OCI-LY7 (cell line): ENCODE results near the gene COX4I1. TPM values are rescaled to one million over a fixed set of nuclear protein-coding genes. Genes with fewer than 3 reads are reported as not detected.

Experiments
- BruUV-seq: library from RNA; stranded (reverse); fragments of 400-500 nt; replicated peaks from 2 replicates; lab custom pipeline; 2021; lab: Mats Ljungman, UMichigan
- CTCF ChIA-PET: fragments of 300-600 bp; sonication (Branson Sonifier 250); formaldehyde crosslinking; loops from one replicate; lab custom pipeline; 2022; ENCODE audit warnings: antibody characterized with exemption; ENCODE audit not compliant: unreplicated experiment; lab: Charles Lee
- POLR2A ChIA-PET: fragments of 300-600 bp; sonication (Branson Sonifier 250); formaldehyde crosslinking; loops from one replicate; lab custom pipeline; 2022; ENCODE audit warnings: antibody characterized with exemption; lab: Charles Lee
- DNase-seq: peaks from one replicate; pipeline ENCODE4 v3.0.0-alpha.2; 2015; ENCODE audit warnings: low spot score
- H2AFZ ChIP-seq: fragments of 200-600 bp; sonication (generic), shearing (Covaris generic); 2 replicates; pipeline ENCODE4 v1.6.1; 2014; ENCODE audit warnings: mild to moderate bottlenecking, antibody characterized with exemption, low read length, moderate library complexity
- H3K27ac ChIP-seq: fragments of 200-600 bp; sonication (generic); 2 replicates; pipeline ENCODE4 v1.5.1; 2014; ENCODE audit warnings: mixed run types, low read depth, mild to moderate bottlenecking, moderate library complexity, low read length, inconsistent platforms; ENCODE audit not compliant: poor library complexity, severe bottlenecking
- H3K36me3 ChIP-seq: fragments of 200-600 bp; sonication (generic); 2 replicates; pipeline ENCODE4 v1.6.1; 2014; ENCODE audit warnings: mild to moderate bottlenecking, antibody characterized with exemption, low read length, moderate library complexity, mixed read lengths; ENCODE audit not compliant: insufficient read depth
- H3K4me1 ChIP-seq: fragments of 200-600 bp; sonication (generic); 2 replicates; pipeline ENCODE4 v1.5.1; 2014; ENCODE audit warnings: mild to moderate bottlenecking, low read length; ENCODE audit not compliant: insufficient read depth, poor library complexity, severe bottlenecking
- H3K4me2 ChIP-seq: fragments of 200-600 bp; sonication (generic); 2 replicates; pipeline ENCODE4 v1.6.1; 2014; ENCODE audit warnings: mild to moderate bottlenecking, low read length
- H3K4me3 ChIP-seq: fragments of 200-600 bp; sonication (generic); 2 replicates; pipeline ENCODE4 v1.5.1; 2014; ENCODE audit warnings: mild to moderate bottlenecking, low read depth, low read length; ENCODE audit not compliant: poor library complexity, severe bottlenecking
- H3K79me2 ChIP-seq: fragments of 200-600 bp; sonication (generic); 2 replicates; pipeline ENCODE4 v1.6.1; 2016; ENCODE audit warnings: low read depth, mild to moderate bottlenecking, low read length, moderate library complexity, mixed read lengths; ENCODE audit not compliant: insufficient read depth
- H3K9me2 ChIP-seq: fragments of 200-600 bp; sonication (generic); 2 replicates; pipeline ENCODE4 v1.6.1; 2016; ENCODE audit warnings: mild to moderate bottlenecking, low read length, mixed read lengths; ENCODE audit not compliant: insufficient read depth
- H3K9me3 ChIP-seq: fragments of 200-600 bp; sonication (generic); 2 replicates; pipeline ENCODE4 v1.6.1; 2014; ENCODE audit warnings: mild to moderate bottlenecking, mixed run types, low read length, mixed read lengths
- H4K20me1 ChIP-seq: fragments of 200-600 bp; sonication (generic); 2 replicates; pipeline ENCODE4 v1.6.1; 2014; ENCODE audit warnings: mild to moderate bottlenecking, antibody characterized with exemption, low read length, moderate library complexity, mixed read lengths; ENCODE audit not compliant: insufficient read depth
- EZH2phosphoT487 ChIP-seq: fragments of 200-600 bp; sonication (generic); IDR thresholded peaks from 2 replicates; pipeline ENCODE4 v1.6.1; 2018; ENCODE audit warnings: low read depth, borderline replicate concordance, mild to moderate bottlenecking, mixed run types, antibody characterized with exemption, low read length, moderate library complexity, mixed read lengths
- intact Hi-C: fragments of 100-400 bp; cut with micrococcal nuclease; formaldehyde crosslinking; loops from one replicate; pipeline ENCODE4 v1.10.0; 2022; ENCODE audit not compliant: unreplicated experiment
- total RNA-seq, 2 experiments: library from RNA; depleted of rRNA in 1 of 2; stranded (reverse); fragments of >200 nt in 1 of 2; shearing (Covaris generic) in 1 of 2; gene quantifications; 2 replicates each; pipeline ENCODE4 v1.2.3, GENCODE V29; 2014 to 2022
- TF ChIP-seq, protein P1 (sequence below): fragments of 200-600 bp; sonication (generic); conservative IDR thresholded peaks from 2 replicates; pipeline ENCODE4 v1.5.1; 2014; ENCODE audit warnings: mild to moderate bottlenecking, antibody characterized with exemption, low read length, moderate library complexity, mixed read lengths

Gene COX4I1
- total RNA-seq, 2 experiments from 2014 or later, result 542 to 569 TPM

DNA sequence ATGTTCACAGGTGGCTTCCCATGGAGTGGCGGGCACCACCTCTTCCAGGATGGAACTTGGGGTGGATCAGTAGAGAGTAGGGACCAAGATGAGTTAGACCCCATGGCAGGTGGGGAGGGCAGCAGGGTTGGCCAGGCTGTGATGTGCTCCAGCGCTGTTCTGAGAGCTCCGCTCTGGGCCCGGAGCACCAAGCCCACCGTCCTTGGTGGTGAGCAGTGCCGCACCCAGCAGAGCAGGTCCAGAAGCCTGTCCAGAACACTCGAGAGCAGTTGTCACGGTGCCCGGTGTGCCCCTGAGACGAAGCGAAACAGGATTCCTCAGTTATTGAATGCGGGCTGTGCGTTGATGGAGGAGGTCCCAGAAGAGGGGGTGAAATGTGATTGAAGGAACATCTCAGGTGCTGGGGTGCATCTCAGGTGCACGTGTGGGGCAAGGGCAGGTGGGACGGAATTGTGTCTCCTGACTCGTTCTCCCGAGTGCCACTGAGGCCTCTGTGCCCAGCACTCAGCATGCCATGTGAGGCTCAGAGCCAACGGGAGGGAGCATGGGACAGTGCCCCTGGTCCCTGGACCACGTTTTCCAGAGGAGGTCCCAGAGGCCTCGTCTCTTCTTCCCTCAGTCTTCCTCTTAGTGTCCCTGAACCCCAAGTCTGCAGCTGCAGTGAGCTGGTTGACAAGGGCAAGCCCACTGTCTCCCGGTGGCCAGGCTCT lies 39.5 kb downstream of the COX4I1 start:
- no peaks in the 10 kb centered on the region for H3K4me1 ChIP-seq
- intact Hi-C loops, result no loop called here
- no peak overlapping the region for H3K27ac ChIP-seq
- no peaks in the 10 kb centered on the region for H3K79me2 ChIP-seq
- ChIA-PET POLR2A (no interaction called here), CTCF (no interaction called here)
- H3K4me2 ChIP-seq, result no peak overlapping the region
- H2AFZ ChIP-seq, result no peak overlapping the region
- H3K9me3 ChIP-seq, result no peaks in the 10 kb centered on the region
- BruUV-seq, result no TSS peak
- no peaks in the 10 kb centered on the region for H3K36me3 ChIP-seq
- H4K20me1 ChIP-seq, result no peaks in the 10 kb centered on the region
- TF ChIP-seq EZH2phosphoT487, result no peak
- TF ChIP-seq, protein P1, sequence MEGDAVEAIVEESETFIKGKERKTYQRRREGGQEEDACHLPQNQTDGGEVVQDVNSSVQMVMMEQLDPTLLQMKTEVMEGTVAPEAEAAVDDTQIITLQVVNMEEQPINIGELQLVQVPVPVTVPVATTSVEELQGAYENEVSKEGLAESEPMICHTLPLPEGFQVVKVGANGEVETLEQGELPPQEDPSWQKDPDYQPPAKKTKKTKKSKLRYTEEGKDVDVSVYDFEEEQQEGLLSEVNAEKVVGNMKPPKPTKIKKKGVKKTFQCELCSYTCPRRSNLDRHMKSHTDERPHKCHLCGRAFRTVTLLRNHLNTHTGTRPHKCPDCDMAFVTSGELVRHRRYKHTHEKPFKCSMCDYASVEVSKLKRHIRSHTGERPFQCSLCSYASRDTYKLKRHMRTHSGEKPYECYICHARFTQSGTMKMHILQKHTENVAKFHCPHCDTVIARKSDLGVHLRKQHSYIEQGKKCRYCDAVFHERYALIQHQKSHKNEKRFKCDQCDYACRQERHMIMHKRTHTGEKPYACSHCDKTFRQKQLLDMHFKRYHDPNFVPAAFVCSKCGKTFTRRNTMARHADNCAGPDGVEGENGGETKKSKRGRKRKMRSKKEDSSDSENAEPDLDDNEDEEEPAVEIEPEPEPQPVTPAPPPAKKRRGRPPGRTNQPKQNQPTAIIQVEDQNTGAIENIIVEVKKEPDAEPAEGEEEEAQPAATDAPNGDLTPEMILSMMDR, result no peak
- H3K4me3 ChIP-seq, result no peak overlapping the region
- no peaks in the 10 kb centered on the region for H3K9me2 ChIP-seq
- DNase-seq, result no peak

DNA sequence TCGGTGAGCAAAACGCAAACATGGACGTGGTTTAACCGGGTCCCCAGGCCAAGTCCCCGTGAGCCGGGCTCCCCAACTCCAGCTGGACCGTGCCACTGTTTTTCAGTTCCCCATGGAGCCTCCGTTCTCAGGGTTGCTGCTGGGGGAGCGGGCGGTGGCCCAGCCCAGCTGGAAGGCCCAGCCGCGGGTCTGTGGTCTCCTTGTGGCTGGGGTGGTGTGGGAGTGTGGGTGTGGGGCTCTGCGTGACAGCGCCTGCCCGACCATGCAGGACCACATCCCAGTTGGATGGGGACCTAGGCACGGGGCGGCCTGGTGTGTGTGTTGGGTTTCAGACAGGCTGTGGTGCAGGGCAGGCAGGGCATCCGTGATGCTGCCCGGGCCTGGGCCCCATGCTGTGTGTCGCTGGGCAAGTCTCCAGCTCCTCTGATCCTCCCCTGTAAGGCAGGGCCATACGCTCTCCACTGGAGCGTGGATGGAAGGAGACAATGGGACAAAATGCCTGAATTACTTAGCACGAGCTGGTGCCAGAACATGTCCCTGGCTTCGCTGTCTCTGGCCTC lies 40.3 kb downstream of the COX4I1 start:
- intact Hi-C loops, result no loop called here
- Histone ChIP-seq H3K4me1 (no peaks in the 10 kb centered on the region), H3K4me3 (no peak overlapping the region), H3K36me3 (no peaks in the 10 kb centered on the region), H2AFZ (no peak overlapping the region), H4K20me1 (no peaks in the 10 kb centered on the region), H3K9me2 (no peaks in the 10 kb centered on the region), H3K79me2 (no peaks in the 10 kb centered on the region), H3K27ac (no peak overlapping the region), H3K9me3 (no peaks in the 10 kb centered on the region), H3K4me2 (no peak overlapping the region)
- DNase-seq, result no peak
- CTCF ChIA-PET, result no interaction called here
- BruUV-seq, result no TSS peak
- POLR2A ChIA-PET, result no interaction called here
- TF ChIP-seq, protein P1, result no peak
- TF ChIP-seq EZH2phosphoT487, result no peak

DNA sequence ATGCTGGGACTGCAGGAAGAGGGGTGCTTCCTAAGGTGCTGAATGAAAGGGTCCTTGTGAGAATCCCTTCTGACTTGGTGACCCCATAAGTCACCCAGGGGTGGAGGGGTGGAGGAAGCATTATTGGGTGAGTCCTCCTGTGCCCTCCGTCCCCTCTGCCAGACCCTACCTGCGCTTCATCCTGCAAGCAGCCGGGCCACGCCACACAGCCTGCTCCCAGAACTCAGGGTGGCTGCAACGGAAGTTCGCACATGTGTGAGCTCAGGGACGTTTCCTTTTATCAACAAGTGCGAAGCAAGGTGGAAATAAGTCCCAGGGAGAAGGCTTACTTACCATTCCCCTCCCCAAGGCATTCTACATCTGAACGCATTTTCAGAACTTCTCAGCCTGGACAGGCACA lies 40.9 kb downstream of the COX4I1 start:
- ChIA-PET POLR2A (no interaction called here), CTCF (no interaction called here)
- Histone ChIP-seq H3K79me2 (no peaks in the 10 kb centered on the region), H4K20me1 (no peaks in the 10 kb centered on the region), H3K9me2 (no peaks in the 10 kb centered on the region), H3K27ac (no peak overlapping the region), H3K4me3 (no peak overlapping the region), H3K4me1 (no peaks in the 10 kb centered on the region), H3K4me2 (no peak overlapping the region), H2AFZ (no peak overlapping the region), H3K36me3 (no peaks in the 10 kb centered on the region), H3K9me3 (no peaks in the 10 kb centered on the region)
- BruUV-seq, result no TSS peak
- DNase-seq, result no peak
- intact Hi-C loops, result no loop called here
- TF ChIP-seq, protein P1, result no peak
- TF ChIP-seq EZH2phosphoT487, result no peak
